ENCODE data around the gene PA2G4.
"Not testable (repeated sequence)": the region's sequence is repeated elsewhere in the genome, so short reads cannot be mapped to it uniquely, and the experiment has no call there.

PA2G4 gene

GRCh38 chr12:56155256-56155845, 51.0 kb downstream of the PA2G4 start:
- DNase-seq = no peak

- not testable (repeated sequence) for DNase-seq
These were observed 52.3 kb downstream of the PA2G4 start for GRCh38 chr12:56156464-56157200.

GRCh38 chr12:56157201-56158028, 53.1 kb downstream of the PA2G4 start:
- peak; percentile 90 for DNase-seq

GRCh38 chr12:56158029-56158925, 53.9 kb downstream of the PA2G4 start, which contains the start of gene MYL6:
Gene MYL6 (plus strand): TSS chr12:56158359. CDS start chr12:56158402, 43 bp downstream.
- DNase-seq = peak; percentile 98

GRCh38 chr12:56158926-56159461, 54.6 kb downstream of the PA2G4 start:
- peak; percentile 33 for DNase-seq

GRCh38 chr12:56159482-56160192, 55.3 kb downstream of the PA2G4 start:
- no peak for DNase-seq

- DNase-seq = no peak
These were observed 55.9 kb downstream of the PA2G4 start for GRCh38 chr12:56160193-56160763.

- no peak for DNase-seq
These were observed 56.7 kb downstream of the PA2G4 start for GRCh38 chr12:56160894-56161689.

GRCh38 chr12:56161690-56162351, 57.5 kb downstream of the PA2G4 start:
- no peak for DNase-seq

GRCh38 chr12:56162468-56163290, 58.3 kb downstream of the PA2G4 start:
- no peak for DNase-seq

Measured in RPMI8226 (cell line).